GM23338 (cell line): ENCODE results near the gene HSPB6. TPM values are rescaled to one million over a fixed set of nuclear protein-coding genes. Genes with fewer than 3 reads are reported as not detected.
A peak's percentile ranks its signal among the peaks of the same experiment; 100 is the strongest.

ENCODE experiments used
- ATAC-seq: fragments of 200-7000 bp; cut with Tn5 transposase; 3 replicates; pipeline ENCODE4 v1.9.1; 2020
- DNase-seq: peaks from one replicate; pipeline ENCODE4 v3.0.0-alpha.2; 2015; ENCODE audit warnings: low spot score
- H2AFZ ChIP-seq: fragments of 200-600 bp; sonication (generic); 2 replicates; pipeline ENCODE4 v1.8.0; 2016; ENCODE audit warnings: antibody characterized with exemption, mild to moderate bottlenecking, moderate library complexity
- H3F3A ChIP-seq: fragments of 200-600 bp; sonication (generic); replicated peaks from 2 replicates; pipeline ENCODE4 v1.8.0; 2017; ENCODE audit warnings: antibody characterized with exemption, mixed run types, low read depth
- H3K27ac ChIP-seq: fragments of 200-600 bp; sonication (generic); 2 replicates; pipeline ENCODE4 v1.6.1; 2016; ENCODE audit warnings: low read depth
- H3K27me3 ChIP-seq: fragments of 200-600 bp; sonication (generic); 2 replicates; pipeline ENCODE4 v1.8.0; 2016; ENCODE audit warnings: mild to moderate bottlenecking, mixed run types, moderate library complexity; ENCODE audit not compliant: insufficient read depth
- H3K36me3 ChIP-seq: fragments of 200-600 bp; sonication (generic); 2 replicates; pipeline ENCODE4 v1.8.0; 2016; ENCODE audit warnings: mild to moderate bottlenecking; ENCODE audit not compliant: insufficient read depth
- H3K4me1 ChIP-seq: fragments of 200-600 bp; sonication (generic); 2 replicates; pipeline ENCODE4 v1.8.0; 2016; ENCODE audit warnings: mild to moderate bottlenecking, moderate library complexity; ENCODE audit not compliant: insufficient read depth
- H3K4me2 ChIP-seq: fragments of 200-600 bp; sonication (generic); 2 replicates; pipeline ENCODE4 v1.7.1; 2017; ENCODE audit warnings: mixed run types
- H3K4me3 ChIP-seq: fragments of 200-600 bp; sonication (generic); 2 replicates; pipeline ENCODE4 v1.6.1; 2016; ENCODE audit warnings: mixed run types
- H3K79me2 ChIP-seq: fragments of 200-600 bp; sonication (generic); replicated peaks from 2 replicates; pipeline ENCODE4 v1.8.0; 2017; ENCODE audit warnings: mild to moderate bottlenecking; ENCODE audit not compliant: insufficient read depth
- H3K9me2 ChIP-seq: fragments of 200-600 bp; sonication (generic); 2 replicates; pipeline ENCODE4 v1.8.0; 2017; ENCODE audit not compliant: insufficient read depth
- H4K20me1 ChIP-seq: fragments of 200-600 bp; sonication (generic); replicated peaks from 2 replicates; pipeline ENCODE4 v1.8.0; 2017; ENCODE audit warnings: mild to moderate bottlenecking; ENCODE audit not compliant: insufficient read depth
- H3K27ac Mint-ChIP-seq: 2 replicates; pipeline ENCODE4 v1.8.0; 2020; ENCODE audit warnings: inconsistent platforms, mild to moderate bottlenecking, moderate library complexity, mixed read lengths
- H3K27me3 Mint-ChIP-seq: 3 replicates; pipeline ENCODE4 v1.8.0; 2022; ENCODE audit warnings: low read depth, mild to moderate bottlenecking, moderate library complexity, mixed read lengths, inconsistent platforms; ENCODE audit not compliant: insufficient read depth, poor library complexity
- H3K36me3 Mint-ChIP-seq: 3 replicates; pipeline ENCODE4 v1.8.0; 2021; ENCODE audit warnings: low read depth, mild to moderate bottlenecking, inconsistent platforms, moderate library complexity, mixed read lengths
- H3K4me1 Mint-ChIP-seq: 3 replicates; pipeline ENCODE4 v1.8.0; 2020; ENCODE audit warnings: mild to moderate bottlenecking, inconsistent platforms, mixed read lengths
- H3K4me3 Mint-ChIP-seq: 3 replicates; pipeline ENCODE4 v1.8.0; 2021; ENCODE audit warnings: moderate library complexity, mild to moderate bottlenecking, inconsistent platforms, mixed read lengths
- H3K9me3 Mint-ChIP-seq: 3 replicates; pipeline ENCODE4 v1.8.0; 2020; ENCODE audit warnings: moderate library complexity, mild to moderate bottlenecking, inconsistent platforms, mixed read lengths
- CREB1 ChIP-seq: fragments of 250-450 bp; sonication (Bioruptor Pico); IDR thresholded peaks from 2 replicates; pipeline ENCODE4 v1.5.0; 2020; ENCODE audit warnings: low read depth, mild to moderate bottlenecking, moderate library complexity
- EZH2 ChIP-seq: fragments of 200-600 bp; sonication (generic); IDR thresholded peaks from one replicate; pipeline ENCODE4 v1.8.0; 2017; ENCODE audit warnings: antibody characterized with exemption, mild to moderate bottlenecking, low read depth; ENCODE audit not compliant: unreplicated experiment
- EZH2phosphoT487 ChIP-seq: fragments of 200-600 bp; sonication (generic); IDR thresholded peaks from one replicate; pipeline ENCODE4 v1.8.1; 2018; ENCODE audit warnings: antibody characterized with exemption; ENCODE audit not compliant: unreplicated experiment
- JUNB ChIP-seq: IDR thresholded peaks from one replicate; pipeline ENCODE4 v1.6.1; 2016; ENCODE audit warnings: antibody characterized with exemption; ENCODE audit not compliant: unreplicated experiment
- NANOG ChIP-seq: IDR thresholded peaks from 2 replicates; pipeline ENCODE4 v1.6.1; 2016; ENCODE audit warnings: antibody characterized with exemption, borderline replicate concordance
- POLR2AphosphoS5 ChIP-seq: IDR thresholded peaks from 2 replicates; pipeline ENCODE4 v1.6.1; 2016; ENCODE audit warnings: antibody characterized with exemption, low read depth
- ZNF114 ChIP-seq: fragments of 250-450 bp; sonication (Bioruptor Pico); IDR thresholded peaks from 2 replicates; pipeline ENCODE4 v1.5.0; 2020; ENCODE audit warnings: mild to moderate bottlenecking, moderate library complexity
- ZNF462 ChIP-seq: fragments of 250-450 bp; sonication (Bioruptor Pico); IDR thresholded peaks from 2 replicates; pipeline ENCODE4 v1.5.0; 2020; ENCODE audit warnings: mild to moderate bottlenecking, moderate library complexity
- polyA plus RNA-seq: library from polyadenylated mRNA; unstranded; fragments of >200 nt; fragmentation: Nextera tagmentation; extraction: Ambion mirVana; gene quantifications from 2 replicates; pipeline ENCODE4 v1.2.1, GENCODE V29; 2016
- total RNA-seq: library from RNA; depleted of rRNA; stranded (reverse); fragments of >200 nt; shearing (Covaris generic); gene quantifications from 2 replicates; pipeline ENCODE4 v1.2.3, GENCODE V29; 2014
- TF ChIP-seq, protein P1 (sequence below), 2 experiments: fragments of 200-600 bp in 1 of 2; sonication (generic) in 1 of 2; conservative IDR thresholded peaks; 2 replicates each; pipeline versions ENCODE4 v1.5.1 to v1.6.1; 2016 to 2017; ENCODE audit warnings: antibody characterized with exemption in 2 of 2, low read depth in 2 of 2, mild to moderate bottlenecking in 2 of 2, moderate library complexity in 1 of 2

Gene HSPB6
- total and polyA plus RNA-seq, 2 experiments from 2014 or later = 0.87 to 3.2 TPM

GRCh38 chr19:35741203-35741515 lies 15.7 kb downstream of the HSPB6 start:
- no peak for DNase-seq
- no peaks in the 10 kb centered on the region; the same call in 2 of the 3 replicates for H3K9me3 Mint-ChIP-seq
- peaks cover 7% of the 10 kb centered on the region; the same call in 1 of the 2 replicates for H3K4me1 ChIP-seq
- peaks cover 5% of the 10 kb centered on the region for H3K27me3 Mint-ChIP-seq
- peaks cover 5% of the 10 kb centered on the region for H3K79me2 ChIP-seq
- TF ChIP-seq, protein P1, sequence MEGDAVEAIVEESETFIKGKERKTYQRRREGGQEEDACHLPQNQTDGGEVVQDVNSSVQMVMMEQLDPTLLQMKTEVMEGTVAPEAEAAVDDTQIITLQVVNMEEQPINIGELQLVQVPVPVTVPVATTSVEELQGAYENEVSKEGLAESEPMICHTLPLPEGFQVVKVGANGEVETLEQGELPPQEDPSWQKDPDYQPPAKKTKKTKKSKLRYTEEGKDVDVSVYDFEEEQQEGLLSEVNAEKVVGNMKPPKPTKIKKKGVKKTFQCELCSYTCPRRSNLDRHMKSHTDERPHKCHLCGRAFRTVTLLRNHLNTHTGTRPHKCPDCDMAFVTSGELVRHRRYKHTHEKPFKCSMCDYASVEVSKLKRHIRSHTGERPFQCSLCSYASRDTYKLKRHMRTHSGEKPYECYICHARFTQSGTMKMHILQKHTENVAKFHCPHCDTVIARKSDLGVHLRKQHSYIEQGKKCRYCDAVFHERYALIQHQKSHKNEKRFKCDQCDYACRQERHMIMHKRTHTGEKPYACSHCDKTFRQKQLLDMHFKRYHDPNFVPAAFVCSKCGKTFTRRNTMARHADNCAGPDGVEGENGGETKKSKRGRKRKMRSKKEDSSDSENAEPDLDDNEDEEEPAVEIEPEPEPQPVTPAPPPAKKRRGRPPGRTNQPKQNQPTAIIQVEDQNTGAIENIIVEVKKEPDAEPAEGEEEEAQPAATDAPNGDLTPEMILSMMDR (conservative IDR thresholded peaks at IDR 0.05; ENCODE audit: low read depth in 2 of 2) = peak in 1 of 2 experiments; percentile 52; a peak in 3 of 4 replicates
- no peak for TF ChIP-seq EZH2
- TF ChIP-seq JUNB = no peak
- no peak for TF ChIP-seq POLR2AphosphoS5
- ATAC-seq = peak; percentile 2
- H3K27ac ChIP-seq = peak overlapping the region; percentile 96
- H3K4me3 ChIP-seq = peak overlapping the region; percentile 96
- H3K9me2 ChIP-seq = no peaks in the 10 kb centered on the region
- peaks cover 32% of the 10 kb centered on the region for H3K36me3 Mint-ChIP-seq
- peak overlapping the region; percentile 98 for H3K27ac Mint-ChIP-seq
- no peaks in the 10 kb centered on the region for H3K27me3 ChIP-seq
- H3F3A ChIP-seq = peaks cover 10% of the 10 kb centered on the region
- H3K4me3 Mint-ChIP-seq = peak overlapping the region; percentile 83
- peaks cover 15% of the 10 kb centered on the region for H3K4me1 Mint-ChIP-seq
- no peak overlapping the region for H2AFZ ChIP-seq
- no peaks in the 10 kb centered on the region for H4K20me1 ChIP-seq
- H3K36me3 ChIP-seq = peaks cover 4% of the 10 kb centered on the region; the same call in 1 of the 2 replicates
- H3K4me2 ChIP-seq = peak overlapping the region; percentile 91

DNA sequence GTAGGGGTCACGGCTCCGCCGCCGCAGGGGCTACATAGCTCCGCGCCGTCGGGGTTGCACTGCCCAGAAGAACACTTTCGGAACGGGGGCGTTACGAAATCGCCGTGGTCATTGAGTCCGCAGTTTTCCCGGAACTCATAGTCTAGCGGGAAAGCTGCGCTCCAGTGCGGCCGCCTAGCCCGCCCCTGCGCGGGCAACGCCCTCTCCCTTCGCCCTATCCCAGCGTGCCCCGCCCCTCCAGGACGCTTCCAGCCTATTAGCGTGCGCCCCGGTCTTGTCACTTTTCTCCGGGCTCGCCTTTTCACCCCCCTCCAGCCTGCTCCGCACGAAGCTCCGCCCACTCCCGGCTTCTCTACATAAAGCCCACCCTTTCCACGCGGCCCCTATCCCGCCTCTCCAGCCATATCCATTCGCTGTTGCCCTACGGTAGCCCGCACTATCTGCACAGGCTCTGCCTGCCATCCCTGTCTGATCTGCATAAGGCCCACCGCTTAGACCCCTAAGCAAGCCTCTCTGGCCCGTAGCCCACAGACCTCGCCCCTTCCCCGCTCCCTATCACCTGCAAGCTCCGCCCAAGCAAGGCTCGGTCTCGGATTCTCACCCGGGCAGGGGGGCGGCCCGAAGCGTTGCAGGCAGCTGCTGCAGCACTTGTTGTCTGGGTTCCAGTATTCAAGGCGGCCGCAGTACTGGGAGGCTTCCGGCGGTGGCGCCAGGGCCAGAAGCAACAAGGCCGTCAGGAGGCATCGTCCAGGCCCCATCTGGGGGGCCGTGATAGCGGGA lies 16.2 kb downstream of the HSPB6 start:
- H3K36me3 Mint-ChIP-seq = peaks cover 36% of the 10 kb centered on the region
- Histone ChIP-seq H2AFZ (peak overlapping the region; percentile 78; the same call in 1 of the 2 replicates), H4K20me1 (no peaks in the 10 kb centered on the region; the same call in 1 of the 2 replicates), H3K27ac (peak overlapping the region; percentile 96), H3K27me3 (no peaks in the 10 kb centered on the region), H3K4me1 (peaks cover 4% of the 10 kb centered on the region; the same call in 1 of the 2 replicates), H3K36me3 (peaks cover 4% of the 10 kb centered on the region; the same call in 1 of the 2 replicates), H3K9me2 (no peaks in the 10 kb centered on the region), H3K4me3 (peak overlapping the region; percentile 96), H3K4me2 (peak overlapping the region; percentile 91), H3K79me2 (no peaks in the 10 kb centered on the region), H3F3A (peaks cover 10% of the 10 kb centered on the region)
- peak overlapping the region; percentile 98 for H3K27ac Mint-ChIP-seq
- peak overlapping the region; percentile 83 for H3K4me3 Mint-ChIP-seq
- ATAC-seq (peak; percentile 75), DNase-seq (peak; percentile 99)
- peaks cover 5% of the 10 kb centered on the region for H3K27me3 Mint-ChIP-seq
- H3K9me3 Mint-ChIP-seq = no peaks in the 10 kb centered on the region
- peaks cover 10% of the 10 kb centered on the region for H3K4me1 Mint-ChIP-seq
- TF ChIP-seq CREB1 (CRISPR knock-in tag) (0 out of 2 replicates have a peak, but pooled peaks have one; percentile 25), ZNF462 (CRISPR knock-in tag) (no peak), POLR2AphosphoS5 (peak; percentile 82), EZH2phosphoT487 (no peak), NANOG (no peak), JUNB (no peak), ZNF114 (peak; percentile 87; the same call in 1 of the 2 replicates)
- TF ChIP-seq, protein P1 (conservative IDR thresholded peaks at IDR 0.05; ENCODE audit: low read depth in 2 of 2) = no peak; a peak in 1 of 4 replicates
